Upper lobe of right lung (tissue), 1 donor: ENCODE data around the gene ABCG1. TPM values are rescaled to one million over a fixed set of nuclear protein-coding genes. Genes with fewer than 3 reads are reported as not detected.

Experiments
- ATAC-seq: fragments of 200-7000 bp; cut with Tn5 transposase; one replicate; pipeline ENCODE4 v1.9.1; 2020; ENCODE audit warnings: mild to moderate bottlenecking, moderate library complexity
- DNase-seq: peaks from one replicate; pipeline ENCODE4 v3.0.0-alpha.2; 2020
- H3K27ac ChIP-seq: fragments of 200-600 bp; one replicate; pipeline ENCODE4 v1.8.0; 2022
- H3K27me3 ChIP-seq: fragments of 200-600 bp; one replicate; pipeline ENCODE4 v1.8.0; 2022; ENCODE audit warnings: mild to moderate bottlenecking
- H3K36me3 ChIP-seq: fragments of 200-600 bp; one replicate; pipeline ENCODE4 v1.8.0; 2022
- H3K4me1 ChIP-seq: fragments of 200-600 bp; one replicate; pipeline ENCODE4 v1.8.0; 2022
- H3K4me3 ChIP-seq: fragments of 200-600 bp; one replicate; pipeline ENCODE4 v1.8.0; 2022; ENCODE audit warnings: mild to moderate bottlenecking
- H3K9me3 ChIP-seq: fragments of 200-600 bp; one replicate; pipeline ENCODE4 v1.8.0; 2022
- intact Hi-C: fragments of 100-400 bp; cut with DNase I; formaldehyde crosslinking; loops from one replicate; pipeline ENCODE4 v1.11.0; 2022
- total RNA-seq: library from RNA; stranded (reverse); fragmentation: NEBNext Ultra II Directional; extraction: Animal tissue kit (Norgen Biotek cat#: 25700); gene quantifications from one replicate; pipeline ENCODE4 v1.2.1, GENCODE V29; 2021
- TF ChIP-seq, protein P1 (sequence below): fragments of 200-600 bp; IDR thresholded peaks from one replicate; pipeline ENCODE4 v1.8.0; 2022; ENCODE audit warnings: antibody characterized with exemption
- donor health status: DM: no; HTN: yes; CAD: no; lungs with severe emphysema.

Gene ABCG1
- total RNA-seq, 1 donor from 2014 or later: 62.6 TPM

GRCh38 chr21:42299324-42300044 lies 80.5 kb downstream of the ABCG1 start:
- Histone ChIP-seq H3K4me1 (peaks cover 16% of the 10 kb centered on the region), H3K27ac (peak overlapping the region; percentile 11), H3K4me3 (no peak overlapping the region), H3K36me3 (peaks cover 1% of the 10 kb centered on the region), H3K27me3 (no peaks in the 10 kb centered on the region), H3K9me3 (no peaks in the 10 kb centered on the region)
- intact Hi-C loops: no loop called here
- DNase-seq: peak; percentile 80
- peak; percentile 67 for ATAC-seq
- TF ChIP-seq, protein P1, sequence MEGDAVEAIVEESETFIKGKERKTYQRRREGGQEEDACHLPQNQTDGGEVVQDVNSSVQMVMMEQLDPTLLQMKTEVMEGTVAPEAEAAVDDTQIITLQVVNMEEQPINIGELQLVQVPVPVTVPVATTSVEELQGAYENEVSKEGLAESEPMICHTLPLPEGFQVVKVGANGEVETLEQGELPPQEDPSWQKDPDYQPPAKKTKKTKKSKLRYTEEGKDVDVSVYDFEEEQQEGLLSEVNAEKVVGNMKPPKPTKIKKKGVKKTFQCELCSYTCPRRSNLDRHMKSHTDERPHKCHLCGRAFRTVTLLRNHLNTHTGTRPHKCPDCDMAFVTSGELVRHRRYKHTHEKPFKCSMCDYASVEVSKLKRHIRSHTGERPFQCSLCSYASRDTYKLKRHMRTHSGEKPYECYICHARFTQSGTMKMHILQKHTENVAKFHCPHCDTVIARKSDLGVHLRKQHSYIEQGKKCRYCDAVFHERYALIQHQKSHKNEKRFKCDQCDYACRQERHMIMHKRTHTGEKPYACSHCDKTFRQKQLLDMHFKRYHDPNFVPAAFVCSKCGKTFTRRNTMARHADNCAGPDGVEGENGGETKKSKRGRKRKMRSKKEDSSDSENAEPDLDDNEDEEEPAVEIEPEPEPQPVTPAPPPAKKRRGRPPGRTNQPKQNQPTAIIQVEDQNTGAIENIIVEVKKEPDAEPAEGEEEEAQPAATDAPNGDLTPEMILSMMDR: no peak

- H3K27me3 ChIP-seq: no peaks in the 10 kb centered on the region
- TF ChIP-seq, protein P1: no peak
- no peaks in the 10 kb centered on the region for H3K36me3 ChIP-seq
- H3K4me3 ChIP-seq: no peak overlapping the region
- H3K9me3 ChIP-seq: no peaks in the 10 kb centered on the region
- H3K27ac ChIP-seq: peak overlapping the region; percentile 11
- DNase-seq (no peak), ATAC-seq (peak; percentile 49)
- H3K4me1 ChIP-seq: peaks cover 16% of the 10 kb centered on the region
- intact Hi-C loops: no loop called here
These were observed 81.2 kb downstream of the ABCG1 start for GRCh38 chr21:42300045-42300583.

DNA sequence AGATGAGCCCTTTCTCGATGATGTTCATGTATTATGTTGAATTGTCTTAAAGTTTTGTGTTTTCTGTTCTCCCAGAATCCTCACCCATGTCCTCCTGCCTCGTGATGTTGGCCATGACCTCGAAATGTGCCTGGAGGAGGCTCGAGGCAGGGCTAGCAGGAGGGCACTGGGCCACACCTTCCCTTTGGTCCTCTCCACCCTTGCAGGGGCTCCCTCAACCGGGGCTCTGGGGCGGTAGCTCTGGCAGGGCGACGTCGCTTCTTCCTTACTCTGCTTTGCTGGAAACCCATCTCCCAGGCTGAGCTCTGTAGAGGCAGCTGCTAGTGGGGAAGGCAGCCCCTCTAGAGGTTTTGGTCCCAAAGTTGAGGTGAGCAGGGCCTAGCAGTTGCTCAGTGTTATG lies 82.0 kb downstream of the ABCG1 start:
- ATAC-seq: no peak
- H3K4me3 ChIP-seq: no peak overlapping the region
- peaks cover 16% of the 10 kb centered on the region for H3K4me1 ChIP-seq
- no peaks in the 10 kb centered on the region for H3K36me3 ChIP-seq
- H3K27ac ChIP-seq: peak overlapping the region; percentile 24
- intact Hi-C loops: no loop called here
- no peak for DNase-seq
- no peaks in the 10 kb centered on the region for H3K27me3 ChIP-seq
- no peaks in the 10 kb centered on the region for H3K9me3 ChIP-seq
- TF ChIP-seq, protein P1: no peak

DNA sequence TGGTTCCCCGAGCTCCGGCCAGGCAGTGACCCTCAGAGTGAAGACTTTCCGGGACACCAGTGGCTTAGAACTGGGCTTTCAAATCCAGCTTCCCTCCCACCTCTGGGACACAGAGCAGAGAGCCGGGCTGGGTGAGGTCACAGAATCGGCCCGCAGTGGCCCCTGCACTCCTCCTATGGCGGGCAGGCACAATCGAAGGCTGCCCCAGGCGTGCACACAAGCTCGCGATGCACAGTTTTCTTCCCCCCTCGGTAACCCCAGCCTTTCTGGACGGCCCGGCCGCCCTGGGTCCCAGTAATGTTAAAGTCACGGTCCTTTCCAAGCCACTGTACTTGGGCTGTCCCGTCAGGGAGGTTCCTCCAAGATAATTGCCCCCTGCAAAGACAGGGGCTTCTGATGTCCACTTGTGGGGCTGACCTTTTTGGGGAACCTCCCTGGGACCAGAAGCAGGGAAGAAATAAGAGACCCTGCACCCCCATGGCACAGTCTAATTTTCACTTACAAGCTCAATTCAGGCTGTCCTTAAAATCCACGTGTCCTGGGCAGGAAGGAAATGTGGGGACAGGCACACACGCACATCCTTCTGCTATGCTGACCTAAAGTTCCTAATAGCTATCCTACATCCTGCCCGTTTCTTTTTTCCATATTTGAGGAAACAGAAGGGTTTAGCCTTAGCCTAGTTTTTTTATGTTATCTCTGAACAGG lies 82.6 kb downstream of the ABCG1 start:
- intact Hi-C loops: no loop called here
- no peak for ATAC-seq
- Histone ChIP-seq H3K27me3 (no peaks in the 10 kb centered on the region), H3K36me3 (no peaks in the 10 kb centered on the region), H3K27ac (peak overlapping the region; percentile 24), H3K4me1 (peaks cover 16% of the 10 kb centered on the region), H3K4me3 (no peak overlapping the region), H3K9me3 (no peaks in the 10 kb centered on the region)
- DNase-seq: no peak
- TF ChIP-seq, protein P1: no peak

DNA sequence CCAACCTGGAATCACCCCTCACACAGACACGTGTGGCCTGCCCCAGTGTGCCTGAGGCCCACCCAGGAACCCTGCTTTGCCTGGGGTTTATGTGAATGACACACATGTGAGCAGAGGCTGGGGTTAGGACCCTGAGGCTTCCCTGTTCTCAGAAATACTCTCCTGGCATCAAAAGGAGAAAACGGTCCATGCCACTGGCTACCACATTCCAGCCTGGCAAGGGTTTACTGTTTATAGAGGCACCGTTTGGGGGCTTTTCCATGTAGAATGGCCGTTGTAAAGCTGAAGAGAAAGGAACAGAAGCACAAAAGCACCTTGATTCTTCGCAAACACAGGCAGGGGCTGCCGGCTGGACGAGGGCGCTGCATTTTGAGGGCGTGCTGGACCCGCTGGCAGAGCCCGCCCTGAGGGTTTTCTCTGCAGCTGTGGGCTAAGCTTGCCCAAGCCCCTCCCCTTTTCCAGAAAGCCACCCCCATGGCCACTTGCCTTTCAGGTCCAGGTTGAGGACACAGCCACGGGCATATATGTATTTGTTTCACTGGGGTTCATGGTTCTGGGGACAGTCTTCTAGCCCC lies 83.2 kb downstream of the ABCG1 start:
- TF ChIP-seq, protein P1: no peak

More for the DNA sequence above, 83.2 kb downstream of the ABCG1 start:
- no peaks in the 10 kb centered on the region for H3K9me3 ChIP-seq
- H3K4me3 ChIP-seq: no peak overlapping the region
- intact Hi-C loops: no loop called here
- no peak overlapping the region for H3K27ac ChIP-seq
- ATAC-seq: no peak
- no peaks in the 10 kb centered on the region for H3K27me3 ChIP-seq
- no peak for DNase-seq
- H3K36me3 ChIP-seq: no peaks in the 10 kb centered on the region
- H3K4me1 ChIP-seq: peaks cover 16% of the 10 kb centered on the region
